ENCODE results near the gene SLC2A4RG. TPM values are rescaled to one million over a fixed set of nuclear protein-coding genes. Genes with fewer than 3 reads are reported as not detected.

The SLC2A4RG gene
- polyA plus RNA-seq, 1 experiment = 52.0 TPM

- no peak for TF ChIP-seq CTCF (IDR thresholded peaks at IDR 0.05; ENCODE audit: insufficient read depth, low read depth, low read length)
- no peak overlapping the region for H3K4me3 ChIP-seq (ENCODE audit: low read depth, low read length)
- DNase-seq (ENCODE audit: low read depth) = no peak
- POLR2A ChIA-PET = no interaction called here
- peaks cover 2% of the 10 kb centered on the region; the same call in 1 of the 2 replicates for H3K36me3 ChIP-seq (ENCODE audit: control insufficient read depth, insufficient read depth, low read length)
- CTCF ChIA-PET = interaction anchor here (0.6 to 1.4 kb wide), 3 partner anchors 12 to 37 kb away, joined by 3 to 4 read pairs (median 3); no protein-coding TSS in a partner anchor
- H3K27me3 ChIP-seq (ENCODE audit: control insufficient read depth, insufficient read depth, low read length) = no peaks in the 10 kb centered on the region
These were observed 8.7 kb downstream of the SLC2A4RG start for GRCh38 chr20:63748070-63748933.

GRCh38 chr20:63748934-63749270, 9.3 kb downstream of the SLC2A4RG start:
- POLR2A ChIA-PET = no interaction called here
- CTCF ChIA-PET = interaction anchor here (1.1 to 1.4 kb wide), 2 partner anchors 27 to 36 kb away, joined by 3 read pairs; no protein-coding TSS in a partner anchor
- Histone ChIP-seq H3K36me3 (ENCODE audit: control insufficient read depth, insufficient read depth, low read length) (no peaks in the 10 kb centered on the region), H3K4me3 (ENCODE audit: low read depth, low read length) (no peak overlapping the region), H3K27me3 (ENCODE audit: control insufficient read depth, insufficient read depth, low read length) (no peaks in the 10 kb centered on the region)
- no peak for DNase-seq (ENCODE audit: low read depth)
- TF ChIP-seq CTCF (IDR thresholded peaks at IDR 0.05; ENCODE audit: insufficient read depth, low read depth, low read length) = no peak

GRCh38 chr20:63749597-63750508, 10.3 kb downstream of the SLC2A4RG start:
- CTCF ChIA-PET = no interaction called here

GRCh38 chr20:63750807-63751470, 11.4 kb downstream of the SLC2A4RG start:
- DNase-seq (ENCODE audit: low read depth) = no peak
- ChIA-PET POLR2A (no interaction called here), CTCF (interaction anchor here (0.6 kb wide), 2 partner anchors 17 to 223 kb away, joined by 3 to 4 read pairs; no protein-coding TSS in a partner anchor)
- Histone ChIP-seq H3K27me3 (ENCODE audit: control insufficient read depth, insufficient read depth, low read length) (no peaks in the 10 kb centered on the region; the same call in 1 of the 2 replicates), H3K36me3 (ENCODE audit: control insufficient read depth, insufficient read depth, low read length) (no peaks in the 10 kb centered on the region), H3K4me3 (ENCODE audit: low read depth, low read length) (no peak overlapping the region)
- no peak for TF ChIP-seq CTCF (IDR thresholded peaks at IDR 0.05; ENCODE audit: insufficient read depth, low read depth, low read length)

More at GRCh38 chr20:63749597-63750508, 10.3 kb downstream of the SLC2A4RG start:
- no peak for TF ChIP-seq CTCF (IDR thresholded peaks at IDR 0.05; ENCODE audit: insufficient read depth, low read depth, low read length)
- DNase-seq (ENCODE audit: low read depth) = no peak
- Histone ChIP-seq H3K27me3 (ENCODE audit: control insufficient read depth, insufficient read depth, low read length) (no peaks in the 10 kb centered on the region), H3K36me3 (ENCODE audit: control insufficient read depth, insufficient read depth, low read length) (no peaks in the 10 kb centered on the region), H3K4me3 (ENCODE audit: low read depth, low read length) (no peak overlapping the region)
- POLR2A ChIA-PET = no interaction called here
